ENCODE measurements around the gene TLCD4.

DNA sequence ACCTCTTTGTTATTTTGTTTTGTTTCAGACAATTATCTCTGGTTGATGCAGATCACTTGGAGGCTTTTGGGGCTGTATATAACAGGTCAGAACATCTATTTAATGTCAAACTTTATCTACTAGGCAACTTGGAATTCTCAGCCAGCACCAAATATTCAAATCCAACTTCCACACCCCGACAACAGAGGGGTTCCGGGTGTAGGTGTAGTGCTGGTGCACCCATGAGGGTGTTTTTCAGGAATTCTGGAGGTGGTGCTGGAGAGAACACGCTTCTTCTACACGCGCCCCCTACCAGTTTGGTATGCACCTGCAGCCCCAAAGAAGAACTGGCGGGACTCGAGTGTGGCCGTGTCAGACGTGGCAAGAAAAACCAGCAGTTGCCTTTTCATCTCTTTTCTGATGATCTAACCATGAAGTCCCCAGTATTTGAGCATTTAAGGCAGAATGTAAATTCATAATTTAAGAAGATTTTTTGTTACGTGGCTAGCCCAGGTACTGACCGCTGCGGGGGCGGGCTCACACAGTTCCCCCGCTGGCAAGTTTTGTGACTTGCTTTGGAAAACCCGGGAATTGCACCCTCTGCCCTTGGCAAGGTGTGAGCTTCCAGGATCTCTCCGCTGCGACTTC, 462 bp upstream of the TLCD4 start:
- TF ChIP-seq CTCF (IDR thresholded peaks at IDR 0.05) (peak; percentile 38 to 63 (median 63)), POLR2AphosphoS5 (IDR thresholded peaks at IDR 0.05) (no peak), EP300 (IDR thresholded peaks at IDR 0.05) (no peak)
